ENCODE measurements around the gene CTTN. TPM values are rescaled to one million over a fixed set of nuclear protein-coding genes. Genes with fewer than 3 reads are reported as not detected.

Gene CTTN
- total and polyA plus RNA-seq, 3 donors from 2014 or later = 136 to 377 (median 354) TPM

DNA sequence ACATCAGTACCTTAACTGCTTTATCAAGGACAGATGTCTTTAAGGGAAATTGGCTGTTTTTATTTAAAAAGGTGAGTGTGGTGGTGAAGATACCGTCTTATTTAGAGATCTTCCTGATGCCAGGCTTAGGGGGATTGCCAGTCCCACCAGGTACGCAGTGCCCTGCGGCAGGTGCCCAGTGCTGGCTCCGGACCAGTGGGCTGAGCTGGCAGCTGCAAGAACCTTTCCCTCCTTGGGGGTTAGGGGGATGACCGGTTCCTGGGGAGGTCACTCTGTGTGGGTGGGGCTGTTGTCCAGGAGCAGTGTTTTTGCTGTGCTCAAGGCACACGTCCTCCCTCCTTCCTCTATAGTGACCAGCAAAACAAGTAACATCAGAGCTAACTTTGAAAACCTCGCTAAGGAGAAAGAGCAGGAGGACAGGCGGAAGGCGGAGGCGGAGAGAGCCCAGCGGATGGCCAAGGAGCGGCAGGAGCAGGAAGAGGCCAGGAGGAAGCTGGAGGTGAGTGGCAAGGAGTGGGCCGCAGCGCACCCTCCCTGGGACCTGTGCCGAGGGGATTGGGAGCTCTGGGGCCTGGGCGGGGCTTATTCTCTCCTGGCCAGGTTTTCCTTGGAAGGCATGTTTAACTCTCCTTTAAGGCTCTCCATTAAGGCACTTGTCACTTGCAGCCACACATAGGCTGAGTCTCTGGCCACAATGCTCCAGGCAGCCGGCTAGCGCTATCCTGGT is 30.5 kb downstream of the CTTN start:
- no peak for TF ChIP-seq POLR2A (IDR thresholded peaks at IDR 0.05)
- no peak for TF ChIP-seq CTCF (IDR thresholded peaks at IDR 0.05)
- intact Hi-C loops (cut with DNase I; ENCODE audit: low total_unique reads) = no loop called here
- no peaks in the 10 kb centered on the region for H3K27me3 ChIP-seq
- no peak overlapping the region for H3K4me3 ChIP-seq
- no peaks in the 10 kb centered on the region for H3K9me3 ChIP-seq
- no peak overlapping the region for H3K27ac ChIP-seq
- no peaks in the 10 kb centered on the region for H3K36me3 ChIP-seq (ENCODE audit: low read depth, missing control alignments)
- WGBS, 2 donors = 90 to 93% methylated on average over 18 of the region's 18 CpGs
- DNase-seq = no peak
- H3K4me1 ChIP-seq = no peaks in the 10 kb centered on the region

DNA sequence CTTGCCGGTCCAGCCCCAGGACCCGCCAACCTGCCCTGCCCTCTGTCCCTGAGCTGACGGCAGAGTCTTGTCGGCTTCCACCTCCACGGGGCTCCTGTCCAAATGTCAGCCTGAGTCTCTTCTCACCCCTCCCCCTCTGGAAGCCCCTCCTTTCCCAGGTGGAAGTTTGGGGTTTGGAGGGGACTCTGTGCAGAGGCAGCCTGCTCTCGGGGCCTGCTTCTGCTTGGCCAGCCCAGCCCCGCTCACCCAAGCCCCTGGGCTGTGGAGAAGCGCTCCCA is 31.0 kb downstream of the CTTN start:
- H3K36me3 ChIP-seq (ENCODE audit: low read depth, missing control alignments) = no peaks in the 10 kb centered on the region
- H3K27ac ChIP-seq = no peak overlapping the region
- no peak overlapping the region for H3K4me3 ChIP-seq
- no peaks in the 10 kb centered on the region for H3K27me3 ChIP-seq
- TF ChIP-seq POLR2A (IDR thresholded peaks at IDR 0.05) = no peak
- no peak for TF ChIP-seq CTCF (IDR thresholded peaks at IDR 0.05)
- H3K4me1 ChIP-seq = no peaks in the 10 kb centered on the region
- intact Hi-C loops (cut with DNase I; ENCODE audit: low total_unique reads) = no loop called here
- DNase-seq = no peak
- H3K9me3 ChIP-seq = no peaks in the 10 kb centered on the region
- WGBS, 2 donors = 73 to 79% methylated on average over 5 to 8 of the region's 8 CpGs

GRCh38 chr11:70429724-70430521 is 31.6 kb downstream of the CTTN start:
- Histone ChIP-seq H3K27ac (no peak overlapping the region), H3K27me3 (no peaks in the 10 kb centered on the region), H3K4me1 (no peaks in the 10 kb centered on the region), H3K4me3 (no peak overlapping the region), H3K36me3 (ENCODE audit: low read depth, missing control alignments) (no peaks in the 10 kb centered on the region), H3K9me3 (no peaks in the 10 kb centered on the region)
- no peak for TF ChIP-seq POLR2A (IDR thresholded peaks at IDR 0.05)
- no peak for TF ChIP-seq CTCF (IDR thresholded peaks at IDR 0.05)
- no peak for DNase-seq
- intact Hi-C loops (cut with DNase I; ENCODE audit: low total_unique reads) = no loop called here
- 89 to 94% methylated on average over 8 to 11 of the region's 11 CpGs for WGBS, 2 donors

- Histone ChIP-seq H3K4me1 (no peaks in the 10 kb centered on the region), H3K4me3 (no peak overlapping the region), H3K27me3 (no peaks in the 10 kb centered on the region), H3K36me3 (ENCODE audit: low read depth, missing control alignments) (no peaks in the 10 kb centered on the region), H3K9me3 (no peaks in the 10 kb centered on the region), H3K27ac (no peak overlapping the region)
- intact Hi-C loops (cut with DNase I; ENCODE audit: low total_unique reads) = no loop called here
- TF ChIP-seq CTCF (IDR thresholded peaks at IDR 0.05) = no peak
- no peak for TF ChIP-seq POLR2A (IDR thresholded peaks at IDR 0.05)
- DNase-seq = no peak
- 95 to 100% methylated on average over 11 to 24 of the region's 25 CpGs for whole genome bisulfite sequencing, 2 donors
Observed at GRCh38 chr11:70430671-70431574, 32.6 kb downstream of the CTTN start.

Data from testis (tissue), 3 donors.